Measurements from ENCODE around the gene UNC13D. TPM values are rescaled to one million over a fixed set of nuclear protein-coding genes. Genes with fewer than 3 reads are reported as not detected.

UNC13D gene
- total RNA-seq, 1 donor from 2014 or later = 185 TPM

- DNase-seq (ENCODE audit: low spot score) = no peak
- Mint-ChIP-seq H3K4me1 (ENCODE audit: low read depth) (peaks cover 11% of the 10 kb centered on the region), H3K27ac (peak overlapping the region; percentile 89), H3K9me3 (no peaks in the 10 kb centered on the region), H3K27me3 (ENCODE audit: insufficient read depth) (no peaks in the 10 kb centered on the region), H3K36me3 (ENCODE audit: low read depth) (peaks cover 16% of the 10 kb centered on the region), H3K4me3 (peak overlapping the region; percentile 94)
- intact Hi-C loops (cut with micrococcal nuclease) = loop anchor here (1.0 to 2.0 kb wide), 2 partner anchors 10 to 16 kb away; no protein-coding TSS in a partner anchor
Measured at GRCh38 chr17:75842963-75843576, 1.1 kb downstream of the UNC13D start.

DNA sequence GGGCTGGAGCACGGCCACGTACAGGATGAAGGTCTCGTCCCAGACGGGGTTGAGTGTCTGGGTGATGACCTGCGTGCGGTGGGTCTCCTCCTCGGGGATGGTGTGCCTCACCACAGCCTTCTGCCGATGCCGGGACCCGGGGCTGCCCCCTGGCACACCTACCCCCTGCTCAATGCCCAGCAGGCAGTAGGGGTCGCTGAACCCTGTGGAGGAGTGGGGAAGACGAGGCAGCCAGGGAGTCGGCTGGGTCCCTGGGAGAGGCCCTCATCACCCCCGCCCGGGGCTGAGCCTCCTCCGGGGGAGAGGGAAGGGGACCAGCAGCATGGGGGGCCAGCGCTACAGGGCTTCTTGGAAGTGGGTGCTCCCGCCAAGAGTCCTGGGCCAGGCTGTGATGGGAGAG, 1.8 kb downstream of the UNC13D start:
- Mint-ChIP-seq H3K36me3 (ENCODE audit: low read depth) (peaks cover 10% of the 10 kb centered on the region), H3K27me3 (ENCODE audit: insufficient read depth) (no peaks in the 10 kb centered on the region), H3K4me3 (peak overlapping the region; percentile 94), H3K9me3 (no peaks in the 10 kb centered on the region), H3K27ac (peak overlapping the region; percentile 58), H3K4me1 (ENCODE audit: low read depth) (peaks cover 11% of the 10 kb centered on the region)
- no peak for DNase-seq (ENCODE audit: low spot score)
- intact Hi-C loops (cut with micrococcal nuclease) = loop anchor here (2.0 kb wide), 1 partner anchor 16 kb away; no protein-coding TSS in a partner anchor

- H3K4me1 Mint-ChIP-seq (ENCODE audit: low read depth) = peaks cover 9% of the 10 kb centered on the region
- H3K27me3 Mint-ChIP-seq (ENCODE audit: insufficient read depth) = no peaks in the 10 kb centered on the region
- H3K36me3 Mint-ChIP-seq (ENCODE audit: low read depth) = peaks cover 7% of the 10 kb centered on the region
- no peak overlapping the region for H3K4me3 Mint-ChIP-seq
- no peaks in the 10 kb centered on the region for H3K9me3 Mint-ChIP-seq
- H3K27ac Mint-ChIP-seq = no peak overlapping the region
- intact Hi-C loops (cut with micrococcal nuclease) = no loop called here
- DNase-seq (ENCODE audit: low spot score) = no peak
Measured at GRCh38 chr17:75840799-75841164, 3.4 kb downstream of the UNC13D start.

- Mint-ChIP-seq H3K4me3 (peak overlapping the region; percentile 1), H3K9me3 (no peaks in the 10 kb centered on the region), H3K27ac (no peak overlapping the region), H3K27me3 (ENCODE audit: insufficient read depth) (no peaks in the 10 kb centered on the region), H3K36me3 (ENCODE audit: low read depth) (peaks cover 4% of the 10 kb centered on the region), H3K4me1 (ENCODE audit: low read depth) (peaks cover 3% of the 10 kb centered on the region)
- no peak for DNase-seq (ENCODE audit: low spot score)
- intact Hi-C loops (cut with micrococcal nuclease) = no loop called here
Measured at GRCh38 chr17:75839942-75840798, 4.0 kb downstream of the UNC13D start.

GRCh38 chr17:75838410-75838809, 5.8 kb downstream of the UNC13D start:
- peaks cover 8% of the 10 kb centered on the region for H3K4me1 Mint-ChIP-seq (ENCODE audit: low read depth)
- peaks cover 11% of the 10 kb centered on the region for H3K36me3 Mint-ChIP-seq (ENCODE audit: low read depth)
- DNase-seq (ENCODE audit: low spot score) = no peak
- no peak overlapping the region for H3K4me3 Mint-ChIP-seq
- no peaks in the 10 kb centered on the region for H3K27me3 Mint-ChIP-seq (ENCODE audit: insufficient read depth)
- H3K9me3 Mint-ChIP-seq = no peaks in the 10 kb centered on the region
- intact Hi-C loops (cut with micrococcal nuclease) = no loop called here
- H3K27ac Mint-ChIP-seq = peak overlapping the region; percentile 18

DNA sequence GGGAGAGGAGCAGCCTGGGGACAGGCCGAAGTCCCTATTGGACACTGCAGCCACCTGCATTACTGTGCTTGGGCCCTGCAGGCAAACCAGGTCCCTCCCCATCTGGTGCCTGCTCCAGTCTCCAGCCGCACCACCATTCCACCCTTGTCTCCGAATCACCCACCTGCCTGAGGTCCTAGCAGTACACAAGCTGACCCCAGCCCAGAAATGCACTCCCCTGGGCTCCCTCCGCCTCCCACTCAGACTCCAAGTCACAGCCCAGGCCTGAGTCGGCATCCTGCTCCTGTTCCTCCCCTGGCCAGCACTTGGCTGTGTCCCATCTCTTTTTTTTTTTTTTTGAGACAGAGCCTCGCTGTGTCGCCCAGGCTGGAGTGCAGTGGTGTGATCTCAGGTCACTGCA, 6.3 kb downstream of the UNC13D start:
- Mint-ChIP-seq H3K27ac (peak overlapping the region; percentile 18), H3K9me3 (no peaks in the 10 kb centered on the region), H3K27me3 (ENCODE audit: insufficient read depth) (no peaks in the 10 kb centered on the region), H3K4me1 (ENCODE audit: low read depth) (peaks cover 13% of the 10 kb centered on the region), H3K4me3 (no peak overlapping the region), H3K36me3 (ENCODE audit: low read depth) (peaks cover 11% of the 10 kb centered on the region)
- intact Hi-C loops (cut with micrococcal nuclease) = no loop called here
- DNase-seq (ENCODE audit: low spot score) = no peak

GRCh38 chr17:75836605-75837004, 7.6 kb downstream of the UNC13D start:
- Mint-ChIP-seq H3K27ac (no peak overlapping the region), H3K9me3 (no peaks in the 10 kb centered on the region), H3K4me3 (no peak overlapping the region), H3K4me1 (ENCODE audit: low read depth) (peaks cover 22% of the 10 kb centered on the region), H3K36me3 (ENCODE audit: low read depth) (peaks cover 16% of the 10 kb centered on the region), H3K27me3 (ENCODE audit: insufficient read depth) (no peaks in the 10 kb centered on the region)
- no peak for DNase-seq (ENCODE audit: low spot score)
- intact Hi-C loops (cut with micrococcal nuclease) = no loop called here

DNA sequence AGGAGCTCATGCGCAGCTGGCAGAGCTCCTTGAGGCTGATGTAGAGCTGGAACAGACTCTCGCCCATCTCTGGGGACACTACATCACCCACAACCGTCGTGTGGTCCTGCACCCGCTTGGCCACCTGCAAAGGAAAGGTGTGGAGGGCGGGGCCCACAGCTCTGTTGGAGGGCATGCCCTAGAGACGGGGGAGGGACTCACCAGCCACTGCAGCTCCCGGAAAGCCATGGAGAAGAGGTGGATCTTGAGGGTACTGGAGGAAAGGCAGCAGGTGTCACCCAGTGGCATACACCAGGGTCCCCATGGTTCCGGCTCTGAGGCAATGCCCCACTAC, 8.6 kb downstream of the UNC13D start:
- Mint-ChIP-seq H3K27me3 (ENCODE audit: insufficient read depth) (no peaks in the 10 kb centered on the region), H3K27ac (no peak overlapping the region), H3K4me3 (no peak overlapping the region), H3K36me3 (ENCODE audit: low read depth) (peaks cover 18% of the 10 kb centered on the region), H3K9me3 (no peaks in the 10 kb centered on the region), H3K4me1 (ENCODE audit: low read depth) (peaks cover 22% of the 10 kb centered on the region)
- no peak for DNase-seq (ENCODE audit: low spot score)
- intact Hi-C loops (cut with micrococcal nuclease) = no loop called here

- no peak overlapping the region for H3K4me3 Mint-ChIP-seq
- no peak for DNase-seq (ENCODE audit: low spot score)
- intact Hi-C loops (cut with micrococcal nuclease) = no loop called here
- H3K9me3 Mint-ChIP-seq = no peaks in the 10 kb centered on the region
- H3K27ac Mint-ChIP-seq = no peak overlapping the region
- peaks cover 22% of the 10 kb centered on the region for H3K4me1 Mint-ChIP-seq (ENCODE audit: low read depth)
- peaks cover 21% of the 10 kb centered on the region for H3K36me3 Mint-ChIP-seq (ENCODE audit: low read depth)
- no peaks in the 10 kb centered on the region for H3K27me3 Mint-ChIP-seq (ENCODE audit: insufficient read depth)
Measured at GRCh38 chr17:75834928-75835653, 9.1 kb downstream of the UNC13D start.

DNA sequence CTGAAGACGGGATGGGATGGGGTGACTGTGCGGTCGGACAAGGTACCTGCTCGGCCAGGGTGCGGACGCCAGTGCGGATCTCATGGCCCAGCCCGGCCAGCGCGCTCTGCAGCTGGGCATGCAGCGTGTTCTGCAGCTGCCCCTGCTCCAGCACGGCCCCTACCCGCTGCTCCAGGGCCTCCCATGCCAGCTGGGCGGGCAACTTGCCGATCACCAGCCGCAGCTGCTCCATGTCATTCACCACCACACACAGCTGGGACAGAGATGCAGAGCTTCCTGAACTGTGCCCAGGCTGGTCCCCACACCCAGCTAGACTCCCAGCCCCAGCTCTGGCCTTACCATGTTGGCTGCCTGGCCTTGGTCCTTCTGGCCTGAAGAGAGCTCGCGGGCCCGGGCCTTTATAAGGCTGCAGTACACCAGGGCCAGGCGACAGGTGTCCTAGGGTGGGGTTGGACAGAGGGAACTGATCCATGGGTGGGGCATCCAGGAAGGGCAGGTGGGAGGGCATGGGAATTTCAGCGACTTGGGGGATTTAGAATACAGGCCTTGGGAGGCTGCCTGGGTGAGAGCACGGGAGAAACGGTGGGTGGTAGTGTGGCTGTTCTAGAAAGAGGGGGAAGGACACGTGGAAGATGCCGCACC, 9.8 kb downstream of the UNC13D start:
- peaks cover 24% of the 10 kb centered on the region for H3K36me3 Mint-ChIP-seq (ENCODE audit: low read depth)
- peak overlapping the region; percentile 26 for H3K27ac Mint-ChIP-seq
- intact Hi-C loops (cut with micrococcal nuclease) = no loop called here
- DNase-seq (ENCODE audit: low spot score) = no peak
- no peak overlapping the region for H3K4me3 Mint-ChIP-seq
- no peaks in the 10 kb centered on the region for H3K27me3 Mint-ChIP-seq (ENCODE audit: insufficient read depth)
- peaks cover 22% of the 10 kb centered on the region for H3K4me1 Mint-ChIP-seq (ENCODE audit: low read depth)
- no peaks in the 10 kb centered on the region for H3K9me3 Mint-ChIP-seq

DNA sequence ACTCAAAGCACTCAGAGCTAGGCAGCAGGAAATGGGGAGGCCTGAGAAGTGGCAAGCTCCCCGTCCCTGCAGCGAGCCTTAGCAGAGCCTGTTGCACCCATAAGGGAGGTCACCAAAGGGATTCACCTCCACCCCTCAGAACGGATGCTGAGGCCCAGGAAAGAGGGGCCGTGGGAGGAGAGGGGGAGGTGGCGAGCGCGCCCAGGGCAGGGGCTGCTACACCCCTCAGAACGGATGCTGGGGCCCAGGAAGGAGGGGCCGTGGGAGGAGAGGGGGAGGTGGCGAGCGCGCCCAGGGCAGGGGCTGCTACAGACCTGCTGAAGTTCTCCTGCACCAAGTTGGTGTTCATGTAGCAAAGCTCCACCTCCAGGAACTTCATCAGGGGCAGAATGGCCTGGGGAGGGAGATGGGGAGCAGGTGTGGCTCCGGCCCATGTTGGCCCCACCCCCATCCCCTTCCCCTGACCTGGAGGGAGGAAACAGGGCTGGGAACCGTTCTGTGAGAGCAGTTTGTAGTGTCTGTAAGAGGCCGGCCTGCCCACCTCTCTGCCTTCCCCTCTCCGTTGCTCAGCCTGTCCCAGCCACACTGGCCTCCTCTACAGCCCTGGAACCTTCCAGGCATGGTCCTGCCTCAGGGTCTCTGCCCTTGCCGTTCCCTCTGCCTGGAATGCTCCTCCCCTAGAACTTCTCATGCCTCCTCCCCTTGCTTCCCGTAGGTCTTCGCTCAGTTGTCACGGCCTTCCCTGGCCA, 11.4 kb downstream of the UNC13D start:
- peak overlapping the region; percentile 73 for H3K27ac Mint-ChIP-seq
- H3K4me3 Mint-ChIP-seq = peak overlapping the region; percentile 67
- intact Hi-C loops (cut with micrococcal nuclease) = loop anchor here (1.0 to 2.0 kb wide), 2 partner anchors 10 to 68 kb away; partner anchors contain the start of gene GALK1
- H3K36me3 Mint-ChIP-seq (ENCODE audit: low read depth) = peaks cover 26% of the 10 kb centered on the region
- peaks cover 27% of the 10 kb centered on the region for H3K4me1 Mint-ChIP-seq (ENCODE audit: low read depth)
- no peak for DNase-seq (ENCODE audit: low spot score)
- no peaks in the 10 kb centered on the region for H3K27me3 Mint-ChIP-seq (ENCODE audit: insufficient read depth)
- no peaks in the 10 kb centered on the region for H3K9me3 Mint-ChIP-seq

GRCh38 chr17:75832164-75832651, 12.0 kb downstream of the UNC13D start:
- DNase-seq (ENCODE audit: low spot score) = no peak
- intact Hi-C loops (cut with micrococcal nuclease) = loop anchor here (2.0 kb wide), 1 partner anchor 67 kb away; the partner anchor contains the start of gene GALK1
- Mint-ChIP-seq H3K9me3 (no peaks in the 10 kb centered on the region), H3K4me3 (peak overlapping the region; percentile 67), H3K36me3 (ENCODE audit: low read depth) (peaks cover 26% of the 10 kb centered on the region), H3K27me3 (ENCODE audit: insufficient read depth) (no peaks in the 10 kb centered on the region), H3K4me1 (ENCODE audit: low read depth) (peaks cover 28% of the 10 kb centered on the region), H3K27ac (peak overlapping the region; percentile 73)

Data from activated T-helper 1 cell treated with anti-CD3 and anti-CD28 coated beads, Interleukin-12 subunit alpha, Interleukin-12 subunit beta, Interleukin-2, Interleukin-4 antibody, amounts not matched to agents 30 ng/mL and 10 ng/mL and 1 ng/mL, durations not matched to agents 14 hours and 24 hours and 36 hours (primary cell).